ENCODE results near the gene HLA-DPB1. TPM values are rescaled to one million over a fixed set of nuclear protein-coding genes. Genes with fewer than 3 reads are reported as not detected.
A peak's percentile ranks its signal among the peaks of the same experiment; 100 is the strongest.

The HLA-DPB1 gene
- total RNA-seq, 1 donor = 8.7 TPM

GRCh38 chr6:33132081-33132524 lies 56.3 kb downstream of the HLA-DPB1 start:
- no peaks in the 10 kb centered on the region for H3K79me2 ChIP-seq (ENCODE audit: insufficient read depth, low read length)
- H2AFZ ChIP-seq (ENCODE audit: low read length) = no peak overlapping the region
- H3K27me3 ChIP-seq (ENCODE audit: insufficient read depth, low read length) = peaks cover 22% of the 10 kb centered on the region
- H3K36me3 ChIP-seq (ENCODE audit: insufficient read depth, low read length) = no peaks in the 10 kb centered on the region
- H3K4me2 ChIP-seq (ENCODE audit: insufficient read depth, low read length) = no peak overlapping the region
- no peaks in the 10 kb centered on the region for H3K9me3 ChIP-seq (ENCODE audit: low read depth, low read length)
- H3K4me1 ChIP-seq (ENCODE audit: insufficient read depth, low read length) = no peaks in the 10 kb centered on the region
- no peaks in the 10 kb centered on the region for H4K20me1 ChIP-seq (ENCODE audit: insufficient read depth, low read length)
- no peak for TF ChIP-seq CTCF (IDR thresholded peaks at IDR 0.05; ENCODE audit: extremely low read depth, low read depth, low read length)
- no peak overlapping the region for H3K4me3 ChIP-seq (ENCODE audit: insufficient read depth, low read length)
- no peak overlapping the region for H3K27ac ChIP-seq (ENCODE audit: low read depth, low read length)
- peak; percentile 81 for DNase-seq (ENCODE audit: insufficient read length, low spot score, missing footprints)

- Histone ChIP-seq H3K4me1 (ENCODE audit: insufficient read depth, low read length) (no peaks in the 10 kb centered on the region), H3K4me3 (ENCODE audit: insufficient read depth, low read length) (no peak overlapping the region), H3K79me2 (ENCODE audit: insufficient read depth, low read length) (no peaks in the 10 kb centered on the region), H2AFZ (ENCODE audit: low read length) (no peak overlapping the region), H4K20me1 (ENCODE audit: insufficient read depth, low read length) (no peaks in the 10 kb centered on the region), H3K27me3 (ENCODE audit: insufficient read depth, low read length) (peaks cover 21% of the 10 kb centered on the region), H3K9me3 (ENCODE audit: low read depth, low read length) (no peaks in the 10 kb centered on the region), H3K36me3 (ENCODE audit: insufficient read depth, low read length) (no peaks in the 10 kb centered on the region), H3K4me2 (ENCODE audit: insufficient read depth, low read length) (no peak overlapping the region), H3K27ac (ENCODE audit: low read depth, low read length) (no peak overlapping the region)
- no peak for TF ChIP-seq CTCF (IDR thresholded peaks at IDR 0.05; ENCODE audit: extremely low read depth, low read depth, low read length)
- DNase-seq (ENCODE audit: insufficient read length, low spot score, missing footprints) = peak; percentile 38
Measured at GRCh38 chr6:33136310-33136900, 60.6 kb downstream of the HLA-DPB1 start.

Other genes with a start within 250 kb of the HLA-DPB1 start
- 12.4 and 20.6 TPM in 2 replicates for gene TAP2, start 237.3 kb upstream of the HLA-DPB1 start, total RNA-seq
- 67.3 and 83.4 TPM in 2 replicates for gene PSMB8, start 231.9 kb upstream of the HLA-DPB1 start, total RNA-seq
- 42.3 and 43.6 TPM in 2 replicates for gene TAP1, start 222.3 kb upstream of the HLA-DPB1 start, total RNA-seq
- 20.3 and 29.8 TPM in 2 replicates for gene PSMB9, start 221.8 kb upstream of the HLA-DPB1 start, total RNA-seq
- 2.2 and 8.3 TPM in 2 replicates for gene HLA-DMB, start 135.0 kb upstream of the HLA-DPB1 start, total RNA-seq
- 9.0 and 20.0 TPM in 2 replicates for gene HLA-DMA, start 122.9 kb upstream of the HLA-DPB1 start, total RNA-seq
- 116 and 119 TPM in 2 replicates for gene BRD2, start 107.4 kb upstream of the HLA-DPB1 start, total RNA-seq
- under 0.01 and 2.4 TPM in 2 replicates for gene HLA-DOA, start 66.4 kb upstream of the HLA-DPB1 start, total RNA-seq
- 5.4 and 30.4 TPM in 2 replicates for gene HLA-DPA1, start 2.3 kb upstream of the HLA-DPB1 start, total RNA-seq
- 1.8 TPM in 2 replicates for gene COL11A2, start 116.5 kb downstream of the HLA-DPB1 start, total RNA-seq
- gene RXRB, start 124.7 kb downstream of the HLA-DPB1 start, total RNA-seq = 19.2 and 20.9 TPM in 2 replicates
- gene SLC39A7, start 124.9 kb downstream of the HLA-DPB1 start, total RNA-seq = 108 and 109 TPM in 2 replicates
- 2.7 and 3.3 TPM in 2 replicates for gene HSD17B8, start 128.7 kb downstream of the HLA-DPB1 start, total RNA-seq
- gene RING1, start 132.5 kb downstream of the HLA-DPB1 start, total RNA-seq = 34.0 and 34.2 TPM in 2 replicates
- 41.3 and 42.7 TPM in 2 replicates for gene VPS52, start 195.9 kb downstream of the HLA-DPB1 start, total RNA-seq
- 1,994 and 2,278 TPM in 2 replicates for gene RPS18, start 196.1 kb downstream of the HLA-DPB1 start, total RNA-seq
- 3.8 and 4.3 TPM in 2 replicates for gene B3GALT4, start 201.1 kb downstream of the HLA-DPB1 start, total RNA-seq
- gene WDR46, start 213.2 kb downstream of the HLA-DPB1 start, total RNA-seq = 85.7 and 86.9 TPM in 2 replicates
- 14.1 and 15.9 TPM in 2 replicates for gene PFDN6, start 213.6 kb downstream of the HLA-DPB1 start, total RNA-seq
- 33.9 and 35.5 TPM in 2 replicates for gene RGL2, start 223.0 kb downstream of the HLA-DPB1 start, total RNA-seq
- 90.2 and 92.6 TPM in 2 replicates for gene TAPBP, start 238.1 kb downstream of the HLA-DPB1 start, total RNA-seq
- gene ZBTB22, start 241.8 kb downstream of the HLA-DPB1 start, total RNA-seq = 18.6 and 19.5 TPM in 2 replicates
- 32.7 and 39.4 TPM in 2 replicates for gene DAXX, start 247.0 kb downstream of the HLA-DPB1 start, total RNA-seq

Measured in osteoblast (primary cell).